SIG-M5 (cell line): ENCODE results near the gene TMEM94.

Source experiments
- DNase-seq: peaks from one replicate; lab custom pipeline; 2025; lab: John Stamatoyannopoulos, UW

The TMEM94 gene

GRCh38 chr17:75526555-75527270, 70.3 kb downstream of the TMEM94 start:
- no peak for DNase-seq

GRCh38 chr17:75530837-75531720, 74.6 kb downstream of the TMEM94 start:
- DNase-seq = no peak

- DNase-seq = no peak
These were observed 75.3 kb downstream of the TMEM94 start for GRCh38 chr17:75531721-75532072.

GRCh38 chr17:75535119-75535537, 78.7 kb downstream of the TMEM94 start:
- DNase-seq = no peak

- DNase-seq = no peak
These were observed 79.4 kb downstream of the TMEM94 start for GRCh38 chr17:75535871-75536270.

GRCh38 chr17:75536366-75536765, 79.9 kb downstream of the TMEM94 start:
- no peak for DNase-seq

- DNase-seq = no peak
These were observed 83.7 kb downstream of the TMEM94 start for GRCh38 chr17:75539967-75540729.

GRCh38 chr17:75540923-75541503, 84.6 kb downstream of the TMEM94 start:
- no peak for DNase-seq

GRCh38 chr17:75542229-75542628, 85.8 kb downstream of the TMEM94 start:
- no peak for DNase-seq

GRCh38 chr17:75542728-75543336, 86.4 kb downstream of the TMEM94 start:
- no peak for DNase-seq

- DNase-seq = no peak
These were observed 87.8 kb downstream of the TMEM94 start for GRCh38 chr17:75544250-75544649.

GRCh38 chr17:75546181-75546580, 89.7 kb downstream of the TMEM94 start:
- no peak for DNase-seq

- DNase-seq = no peak
These were observed 90.7 kb downstream of the TMEM94 start for GRCh38 chr17:75547091-75547490.

GRCh38 chr17:75548813-75549212, 92.4 kb downstream of the TMEM94 start:
- no peak for DNase-seq
